NCI-H460 (cell line): Measurements from ENCODE around the gene R3HDM4. TPM values are rescaled to one million over a fixed set of nuclear protein-coding genes. Genes with fewer than 3 reads are reported as not detected.
A peak's percentile ranks its signal among the peaks of the same experiment; 100 is the strongest.
"Not testable (repeated sequence)": the region's sequence is repeated elsewhere in the genome, so short reads cannot be mapped to it uniquely, and the experiment has no call there.

Experiments used
- DNase-seq: peaks from one replicate; pipeline ENCODE4 v3.0.0-alpha.2; 2016; ENCODE audit warnings: low read depth; ENCODE audit errors: extremely low read depth
- total RNA-seq: library from RNA; depleted of rRNA; stranded (reverse); fragments of >200 nt; shearing (Covaris generic); gene quantifications from 2 replicates; pipeline ENCODE4 v1.2.3, GENCODE V29; 2014

R3HDM4 gene
- total RNA-seq, 1 experiment from 2014 or later = 28.6 TPM

GRCh38 chr19:896999-897398 lies 16.0 kb downstream of the R3HDM4 start:
- DNase-seq = no peak

- DNase-seq = no peak
These were observed 16.6 kb downstream of the R3HDM4 start for GRCh38 chr19:896434-896833.

GRCh38 chr19:892894-893689 lies 19.9 kb downstream of the R3HDM4 start, which contains the start of the genes MED16 and RNU6-9:
Gene MED16, minus strand, starts transcription at chr19:893187. Its CDS starts 2,056 bp downstream, at chr19:891131.
Gene RNU6-9, plus strand, starts transcription at chr19:893484.
- peak; percentile 87 for DNase-seq

GRCh38 chr19:892243-892893 lies 20.7 kb downstream of the R3HDM4 start:
- no peak for DNase-seq

- not testable (repeated sequence) for DNase-seq
These were observed 21.4 kb downstream of the R3HDM4 start for GRCh38 chr19:891421-892200.

GRCh38 chr19:890831-891230 lies 22.2 kb downstream of the R3HDM4 start:
- DNase-seq = no peak

- DNase-seq = no peak
These were observed 23.2 kb downstream of the R3HDM4 start for GRCh38 chr19:889662-890295.

- DNase-seq = no peak
These were observed 24.2 kb downstream of the R3HDM4 start for GRCh38 chr19:888581-889385.

- no peak for DNase-seq
These were observed 25.4 kb downstream of the R3HDM4 start for GRCh38 chr19:887599-887998.

- DNase-seq = no peak
These were observed 25.9 kb downstream of the R3HDM4 start for GRCh38 chr19:887072-887471.

GRCh38 chr19:885536-886224 lies 27.3 kb downstream of the R3HDM4 start:
- DNase-seq = no peak

- DNase-seq = no peak
These were observed 28.4 kb downstream of the R3HDM4 start for GRCh38 chr19:884420-885211.

- no peak for DNase-seq
These were observed 29.3 kb downstream of the R3HDM4 start for GRCh38 chr19:883661-884211.

- DNase-seq = no peak
These were observed 30.0 kb downstream of the R3HDM4 start for GRCh38 chr19:882871-883497.

GRCh38 chr19:881385-882071 lies 31.5 kb downstream of the R3HDM4 start:
- no peak for DNase-seq

- no peak for DNase-seq
These were observed 33.1 kb downstream of the R3HDM4 start for GRCh38 chr19:879711-880438.
